ENCODE data around the gene FOXO3. TPM values are rescaled to one million over a fixed set of nuclear protein-coding genes. Genes with fewer than 3 reads are reported as not detected.

FOXO3 gene
- total RNA-seq, 4 donors from 2014 or later, result 29.9 to 66.1 (median 59.1) TPM

DNA sequence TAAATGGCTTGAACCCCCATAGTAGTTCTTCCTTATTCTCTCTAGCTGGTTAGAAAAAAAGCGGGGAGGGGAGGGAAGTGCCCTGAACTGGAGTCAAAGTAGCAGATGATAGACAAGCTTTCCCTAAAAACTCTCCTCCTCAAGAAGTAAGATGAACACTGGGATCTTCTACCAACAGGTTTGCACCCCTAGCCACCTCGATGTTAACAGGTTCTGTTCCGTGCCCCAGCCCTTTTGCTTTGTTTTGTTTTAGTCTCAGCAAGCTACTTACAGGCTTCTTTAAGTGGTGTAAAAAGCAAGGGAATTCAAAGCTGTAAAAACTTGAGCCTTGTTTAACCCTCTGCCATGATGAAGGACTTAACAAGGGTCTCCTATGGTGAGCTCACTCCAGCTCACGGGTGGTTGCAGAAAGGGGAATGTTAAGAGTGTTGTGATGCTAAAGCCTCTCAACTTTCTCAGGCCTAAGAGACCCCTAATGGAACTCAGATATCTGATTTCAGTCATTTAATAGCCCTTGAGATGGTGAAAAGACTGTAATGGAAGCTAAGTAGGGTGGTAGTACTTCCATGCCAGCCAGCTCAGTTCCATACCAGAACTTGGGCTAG is 106.0 kb downstream of the FOXO3 start:
- H3K4me1 ChIP-seq, result peaks cover 25 to 48% (median 37%) of the 10 kb centered on the region in 4 donors
- H3K9me3 ChIP-seq, result no peaks in the 10 kb centered on the region
- 83% methylated on average over 4 of the region's 4 CpGs; no CpG with 5 or more reads in 1 of the 2 donors for WGBS, 2 donors (ENCODE audit: low coverage in 1 of 2)
- peaks cover 0 to 14% (median 4%) of the 10 kb centered on the region in 4 donors for H3K36me3 ChIP-seq
- intact Hi-C loops (cut with DNase I; ENCODE audit: low total_unique reads) (loop anchor here (5.0 kb wide), 1 partner anchor 834 kb away; no protein-coding TSS in a partner anchor), in situ Hi-C loops (cut with MboI; ENCODE audit: low pct_ligation_motif_present in 1 of 4, low pct_unique_long_range_greater_than_20kb in 1 of 4, low sequenced_read_pairs in 3 of 4) (loop anchor here in 1 of 4 donors (25.0 kb wide), 1 partner anchor 104 kb away; the partner anchor contains the start of gene FOXO3)
- TF ChIP-seq, protein P1, sequence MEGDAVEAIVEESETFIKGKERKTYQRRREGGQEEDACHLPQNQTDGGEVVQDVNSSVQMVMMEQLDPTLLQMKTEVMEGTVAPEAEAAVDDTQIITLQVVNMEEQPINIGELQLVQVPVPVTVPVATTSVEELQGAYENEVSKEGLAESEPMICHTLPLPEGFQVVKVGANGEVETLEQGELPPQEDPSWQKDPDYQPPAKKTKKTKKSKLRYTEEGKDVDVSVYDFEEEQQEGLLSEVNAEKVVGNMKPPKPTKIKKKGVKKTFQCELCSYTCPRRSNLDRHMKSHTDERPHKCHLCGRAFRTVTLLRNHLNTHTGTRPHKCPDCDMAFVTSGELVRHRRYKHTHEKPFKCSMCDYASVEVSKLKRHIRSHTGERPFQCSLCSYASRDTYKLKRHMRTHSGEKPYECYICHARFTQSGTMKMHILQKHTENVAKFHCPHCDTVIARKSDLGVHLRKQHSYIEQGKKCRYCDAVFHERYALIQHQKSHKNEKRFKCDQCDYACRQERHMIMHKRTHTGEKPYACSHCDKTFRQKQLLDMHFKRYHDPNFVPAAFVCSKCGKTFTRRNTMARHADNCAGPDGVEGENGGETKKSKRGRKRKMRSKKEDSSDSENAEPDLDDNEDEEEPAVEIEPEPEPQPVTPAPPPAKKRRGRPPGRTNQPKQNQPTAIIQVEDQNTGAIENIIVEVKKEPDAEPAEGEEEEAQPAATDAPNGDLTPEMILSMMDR (IDR thresholded peaks at IDR 0.05), result no peak
- TF ChIP-seq POLR2AphosphoS5 (IDR thresholded peaks at IDR 0.05), result no peak
- no peak for TF ChIP-seq EP300 (IDR thresholded peaks at IDR 0.05; ENCODE audit: low read depth)
- no peak for TF ChIP-seq POLR2A (IDR thresholded peaks at IDR 0.05)
- DNase-seq, result no peak
- H3K4me3 ChIP-seq, result no peak overlapping the region
- no peak overlapping the region for H3K27ac ChIP-seq
- no peaks in the 10 kb centered on the region for H3K27me3 ChIP-seq

DNA sequence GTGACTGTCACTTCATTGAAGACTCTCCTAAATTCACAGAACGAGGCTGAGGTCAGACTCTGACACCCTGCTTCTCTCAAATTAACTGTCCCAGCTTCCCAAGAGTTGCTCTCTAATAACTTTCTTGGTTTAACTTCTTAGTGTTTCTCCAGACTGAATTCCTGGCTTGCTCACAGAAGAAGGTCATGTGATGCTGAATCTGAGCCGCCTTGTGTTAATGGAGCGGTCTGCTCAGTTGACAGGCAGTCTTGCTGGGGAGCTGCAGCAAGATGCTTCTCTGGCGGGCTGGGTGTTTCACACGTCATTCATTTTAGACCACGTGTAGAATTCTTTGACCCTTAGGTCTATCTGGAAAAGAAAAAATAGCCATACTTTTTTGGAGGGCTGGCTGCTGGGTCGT is 107.3 kb downstream of the FOXO3 start:
- no peak for DNase-seq
- Histone ChIP-seq H3K36me3 (peaks cover 0 to 14% (median 4%) of the 10 kb centered on the region in 4 donors), H3K9me3 (no peaks in the 10 kb centered on the region), H3K4me3 (no peak overlapping the region), H3K27ac (no peak overlapping the region), H3K4me1 (peaks cover 25 to 54% (median 41%) of the 10 kb centered on the region in 4 donors), H3K27me3 (no peaks in the 10 kb centered on the region)
- TF ChIP-seq, protein P1 (IDR thresholded peaks at IDR 0.05), result no peak
- no peak for TF ChIP-seq EP300 (IDR thresholded peaks at IDR 0.05; ENCODE audit: low read depth)
- no peak for TF ChIP-seq POLR2A (IDR thresholded peaks at IDR 0.05)
- TF ChIP-seq POLR2AphosphoS5 (IDR thresholded peaks at IDR 0.05), result no peak
- WGBS, 2 donors (ENCODE audit: low coverage in 1 of 2), result 53 to 79% methylated on average over 7 of the region's 7 CpGs
- intact Hi-C loops (cut with DNase I; ENCODE audit: low total_unique reads), result loop anchor here (5.0 kb wide), 1 partner anchor 836 kb away; no protein-coding TSS in a partner anchor
- in situ Hi-C loops (cut with MboI; ENCODE audit: low pct_ligation_motif_present in 1 of 4, low pct_unique_long_range_greater_than_20kb in 1 of 4, low sequenced_read_pairs in 3 of 4), result loop anchor here in 1 of 4 donors (25.0 kb wide), 1 partner anchor 106 kb away; the partner anchor contains the start of gene FOXO3

DNA sequence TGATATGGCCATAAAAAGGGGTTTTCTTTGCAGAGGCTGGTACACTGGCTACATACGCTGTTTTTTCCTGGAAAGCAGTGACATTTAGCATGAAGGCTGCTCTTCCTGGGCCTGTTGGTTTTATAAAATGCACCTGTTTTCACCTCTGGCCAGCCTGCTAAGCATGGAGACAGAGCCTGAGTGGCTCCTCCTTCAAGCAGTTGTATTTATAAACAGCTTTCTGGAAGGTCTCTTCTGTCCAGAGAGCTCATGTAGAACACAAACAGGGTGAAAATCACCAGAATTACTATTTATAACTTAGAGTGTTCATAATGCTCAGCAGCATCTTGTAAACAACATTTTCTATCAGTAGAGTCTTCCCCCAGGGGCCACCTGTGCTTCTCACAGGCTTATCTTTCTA is 109.0 kb downstream of the FOXO3 start:
- no peak overlapping the region for H3K4me3 ChIP-seq
- intact Hi-C loops (cut with DNase I; ENCODE audit: low total_unique reads) (loop anchor here (5.0 kb wide), 1 partner anchor 837 kb away; no protein-coding TSS in a partner anchor), in situ Hi-C loops (cut with MboI; ENCODE audit: low pct_ligation_motif_present in 1 of 4, low pct_unique_long_range_greater_than_20kb in 1 of 4, low sequenced_read_pairs in 3 of 4) (loop anchor here in 1 of 4 donors (25.0 kb wide), 1 partner anchor 107 kb away; the partner anchor contains the start of gene FOXO3)
- peaks cover 37 to 71% (median 53%) of the 10 kb centered on the region in 4 donors for H3K4me1 ChIP-seq
- no peaks in the 10 kb centered on the region for H3K9me3 ChIP-seq
- H3K36me3 ChIP-seq, result peaks cover 0 to 9% (median 4%) of the 10 kb centered on the region in 4 donors
- H3K27me3 ChIP-seq, result no peaks in the 10 kb centered on the region
- WGBS, 2 donors (ENCODE audit: low coverage in 1 of 2), result 86 to 100% methylated on average over 1 of the region's 1 CpG
- no peak for DNase-seq
- TF ChIP-seq POLR2A (IDR thresholded peaks at IDR 0.05), result no peak
- H3K27ac ChIP-seq, result no peak overlapping the region

DNA sequence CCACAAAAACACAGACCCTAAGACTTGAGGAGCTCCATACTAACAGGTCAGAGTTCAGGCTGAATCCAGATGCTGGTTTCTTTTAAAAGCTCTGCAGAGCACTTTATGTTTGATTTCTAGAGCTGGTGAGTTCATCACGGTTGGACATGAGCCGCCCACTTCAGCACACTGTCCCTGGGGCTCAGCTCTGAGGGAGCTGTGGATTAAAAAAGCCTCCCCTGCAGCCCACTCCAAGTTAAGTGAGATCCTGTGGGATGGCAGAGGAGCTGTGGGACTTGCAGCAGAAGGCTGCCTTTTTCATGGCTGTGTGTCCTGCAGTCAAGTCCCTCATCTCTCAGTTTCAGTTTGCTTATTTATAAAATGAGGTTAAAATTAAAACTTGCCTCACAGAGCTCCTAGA is 110.5 kb downstream of the FOXO3 start:
- Histone ChIP-seq H3K36me3 (no peaks in the 10 kb centered on the region), H3K4me1 (peaks cover 51 to 86% (median 64%) of the 10 kb centered on the region in 4 donors), H3K4me3 (no peak overlapping the region), H3K9me3 (no peaks in the 10 kb centered on the region), H3K27ac (peak overlapping the region in 3 of 4 donors; percentile 8 to 52 (median 32)), H3K27me3 (no peaks in the 10 kb centered on the region)
- 44% methylated on average over 2 of the region's 2 CpGs; no CpG with 5 or more reads in 1 of the 2 donors for WGBS, 2 donors (ENCODE audit: low coverage in 1 of 2)
- TF ChIP-seq POLR2AphosphoS5 (IDR thresholded peaks at IDR 0.05) (no peak), POLR2A (IDR thresholded peaks at IDR 0.05) (no peak), EP300 (IDR thresholded peaks at IDR 0.05; ENCODE audit: low read depth) (no peak)
- TF ChIP-seq, protein P1 (IDR thresholded peaks at IDR 0.05), result no peak
- DNase-seq, result no peak
- in situ Hi-C loops (cut with MboI; ENCODE audit: low pct_ligation_motif_present in 1 of 4, low pct_unique_long_range_greater_than_20kb in 1 of 4, low sequenced_read_pairs in 3 of 4) (loop anchor here in 1 of 4 donors (25.0 kb wide), 1 partner anchor 109 kb away; the partner anchor contains the start of gene FOXO3), intact Hi-C loops (cut with DNase I; ENCODE audit: low total_unique reads) (no loop called here)
